SJCRH30 (cell line): ENCODE measurements around the gene HOXC9. TPM values are rescaled to one million over a fixed set of nuclear protein-coding genes. Genes with fewer than 3 reads are reported as not detected.

Experiments used
- DNase-seq, 2 experiments: peaks; one replicate each; pipeline ENCODE4 v3.0.0-alpha.2; 2015 to 2020
- H3K27ac ChIP-seq: fragments of 250-450 bp; sonication (Bioruptor Pico); 2 replicates; pipeline ENCODE4 v1.5.1; 2020; ENCODE audit warnings: mild to moderate bottlenecking, moderate library complexity
- H3K27me3 ChIP-seq: fragments of 250-450 bp; sonication (Bioruptor Pico); 2 replicates; pipeline ENCODE4 v1.5.1; 2020; ENCODE audit warnings: mild to moderate bottlenecking, moderate library complexity
- H3K36me3 ChIP-seq: fragments of 250-450 bp; sonication (Bioruptor Pico); 2 replicates; pipeline ENCODE4 v1.5.1; 2020; ENCODE audit warnings: mild to moderate bottlenecking, moderate library complexity
- H3K4me1 ChIP-seq: fragments of 250-450 bp; sonication (Bioruptor Pico); 2 replicates; pipeline ENCODE4 v1.5.1; 2020; ENCODE audit warnings: mild to moderate bottlenecking, moderate library complexity
- H3K4me3 ChIP-seq: fragments of 250-450 bp; sonication (Bioruptor Pico); 2 replicates; pipeline ENCODE4 v1.5.1; 2020; ENCODE audit warnings: mild to moderate bottlenecking, moderate library complexity
- H3K9me3 ChIP-seq: fragments of 250-450 bp; sonication (Bioruptor Pico); replicated peaks from 2 replicates; pipeline ENCODE4 v1.5.1; 2020; ENCODE audit warnings: mild to moderate bottlenecking, moderate library complexity
- total RNA-seq: library from RNA; depleted of rRNA; stranded (reverse); fragments of >200 nt; shearing (Covaris generic); gene quantifications from 2 replicates; pipeline ENCODE4 v1.2.3, GENCODE V29; 2014

Gene HOXC9
- total RNA-seq, 1 experiment from 2014 or later: 5.6 TPM

DNA sequence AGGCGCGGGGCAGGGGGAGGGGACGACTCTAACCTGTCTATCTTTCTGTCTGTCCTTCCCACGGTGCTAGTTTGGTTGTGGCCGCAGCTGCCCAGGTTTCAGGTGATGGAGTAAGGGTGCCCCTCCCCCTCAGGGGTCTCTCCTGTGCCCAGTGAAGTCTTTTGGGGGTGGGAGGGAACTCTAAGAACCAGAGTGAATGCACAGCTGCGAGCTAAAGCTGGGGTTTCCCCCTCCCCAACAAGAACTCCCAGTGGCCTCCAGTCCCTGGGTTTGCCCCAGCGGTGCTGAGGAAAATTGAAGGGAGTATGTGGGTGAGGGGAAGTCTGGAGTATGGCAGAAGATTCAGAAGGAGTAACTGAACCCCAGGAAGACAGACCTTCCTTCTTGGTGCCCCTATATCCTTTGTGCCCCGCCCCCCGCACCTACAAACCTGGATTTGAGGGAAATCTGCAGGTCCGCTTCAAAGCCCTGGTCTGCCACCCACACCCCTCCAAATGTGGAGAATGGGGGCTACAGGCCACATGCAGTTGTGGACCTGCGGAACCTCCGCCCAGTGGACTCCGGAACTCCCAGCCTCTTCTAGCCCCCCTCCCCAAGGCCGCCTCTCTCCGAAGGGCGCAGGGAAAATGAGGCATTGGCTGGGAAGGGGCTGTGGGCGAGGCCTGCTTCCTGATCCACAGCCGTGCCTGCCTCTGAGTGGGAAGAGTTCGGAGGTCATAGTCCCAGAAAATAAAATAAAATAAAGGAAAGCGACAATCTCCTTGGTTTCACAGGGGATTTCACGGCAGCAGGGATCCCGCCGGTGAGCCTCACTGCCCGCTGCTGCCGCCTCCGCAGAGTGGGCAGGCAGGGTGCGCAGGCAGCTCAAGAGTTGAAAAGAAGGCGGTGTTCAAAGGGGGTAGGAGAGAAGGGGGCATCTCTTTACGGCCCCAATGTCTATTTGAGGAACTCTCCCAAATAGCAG, 3.4 kb upstream of the HOXC9 start:
- H3K27me3 ChIP-seq: peaks cover 6% of the 10 kb centered on the region; the same call in 1 of the 2 replicates
- no peaks in the 10 kb centered on the region for H3K36me3 ChIP-seq
- DNase-seq: no peak
- H3K4me1 ChIP-seq: no peaks in the 10 kb centered on the region
- H3K27ac ChIP-seq: peak overlapping the region; percentile 80; the same call in 1 of the 2 replicates
- no peaks in the 10 kb centered on the region for H3K9me3 ChIP-seq
- peak overlapping the region; percentile 62 for H3K4me3 ChIP-seq

DNA sequence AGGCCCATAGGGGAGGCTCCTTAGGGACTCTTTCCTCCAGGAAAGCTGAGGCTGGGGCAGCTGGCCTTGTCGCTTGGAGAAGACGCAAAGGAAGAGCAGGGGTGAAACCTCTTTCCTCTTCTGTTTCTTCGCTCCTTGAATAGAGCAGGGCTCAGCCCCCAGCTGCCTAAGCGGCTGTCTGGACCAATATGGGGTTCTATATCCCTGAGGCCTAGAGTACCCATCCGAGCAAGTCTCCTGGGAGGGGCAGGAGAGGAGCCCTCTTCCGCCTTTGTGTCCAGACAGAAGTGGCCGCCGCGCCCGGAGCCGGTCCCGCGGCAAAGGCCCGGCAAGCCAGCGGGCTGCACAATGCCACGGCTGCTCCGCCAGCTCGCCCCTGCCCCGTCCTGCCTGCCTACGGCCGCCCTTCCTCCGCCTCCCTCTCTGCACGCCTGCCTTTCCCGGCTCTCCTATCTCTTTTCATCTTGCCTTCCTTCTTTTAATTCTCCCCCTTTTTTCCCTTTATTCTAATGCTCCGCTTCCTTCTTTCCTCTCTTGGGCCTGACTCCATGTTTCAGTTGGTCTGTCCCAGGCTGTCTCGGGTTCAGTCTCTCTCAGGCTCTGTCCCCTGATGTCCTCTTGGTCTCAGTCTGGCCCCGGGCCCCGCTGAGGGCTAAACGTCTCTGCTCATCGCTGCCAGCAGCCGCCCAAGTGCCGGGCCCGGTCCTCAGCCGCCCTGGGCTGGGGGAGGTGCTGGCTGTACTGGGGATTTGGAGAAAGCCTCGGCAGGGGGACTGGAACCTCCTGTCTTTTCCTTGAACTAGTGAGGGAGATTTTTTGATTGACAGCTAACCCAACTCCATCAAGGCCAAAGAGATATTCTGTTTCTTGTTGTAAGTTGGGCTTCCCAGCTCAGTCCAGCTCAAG, 2.5 kb upstream of the HOXC9 start:
- Histone ChIP-seq H3K4me3 (no peak overlapping the region), H3K27ac (no peak overlapping the region), H3K27me3 (no peaks in the 10 kb centered on the region; the same call in 1 of the 2 replicates), H3K4me1 (no peaks in the 10 kb centered on the region), H3K36me3 (no peaks in the 10 kb centered on the region), H3K9me3 (no peaks in the 10 kb centered on the region)
- no peak for DNase-seq

GRCh38 chr12:53998110-53998899, 1.7 kb upstream of the HOXC9 start:
- Histone ChIP-seq H3K36me3 (no peaks in the 10 kb centered on the region), H3K9me3 (no peaks in the 10 kb centered on the region), H3K27ac (no peak overlapping the region), H3K27me3 (no peaks in the 10 kb centered on the region), H3K4me3 (no peak overlapping the region), H3K4me1 (no peaks in the 10 kb centered on the region)
- DNase-seq: no peak

DNA sequence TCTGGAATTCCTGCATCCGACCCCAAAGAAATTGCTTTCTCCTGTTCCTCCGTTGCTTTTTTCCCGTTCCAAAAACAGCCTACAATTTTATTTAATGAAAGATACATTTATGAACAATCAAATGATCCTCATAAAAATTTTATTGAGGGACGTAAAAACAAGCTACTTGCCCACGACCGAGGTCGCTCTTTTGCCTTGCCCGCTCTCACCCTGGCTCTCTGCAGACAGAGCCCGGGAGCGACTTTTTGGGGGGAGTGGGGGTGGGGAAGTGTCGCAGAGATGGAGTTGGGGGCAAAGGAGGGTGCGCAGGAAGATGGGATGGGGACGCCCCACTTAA, 1.1 kb upstream of the HOXC9 start:
- Histone ChIP-seq H3K4me1 (no peaks in the 10 kb centered on the region), H3K4me3 (no peak overlapping the region), H3K27me3 (no peaks in the 10 kb centered on the region), H3K27ac (no peak overlapping the region), H3K9me3 (no peaks in the 10 kb centered on the region), H3K36me3 (no peaks in the 10 kb centered on the region)
- DNase-seq: no peak

GRCh38 chr12:53999559-54000115, 324 bp upstream of the HOXC9 start:
- Histone ChIP-seq H3K4me3 (peak overlapping the region; percentile 73), H3K27me3 (no peaks in the 10 kb centered on the region), H3K27ac (peak overlapping the region; percentile 62), H3K9me3 (no peaks in the 10 kb centered on the region), H3K36me3 (no peaks in the 10 kb centered on the region), H3K4me1 (no peaks in the 10 kb centered on the region)
- peak; percentile 75 to 79 for DNase-seq

DNA sequence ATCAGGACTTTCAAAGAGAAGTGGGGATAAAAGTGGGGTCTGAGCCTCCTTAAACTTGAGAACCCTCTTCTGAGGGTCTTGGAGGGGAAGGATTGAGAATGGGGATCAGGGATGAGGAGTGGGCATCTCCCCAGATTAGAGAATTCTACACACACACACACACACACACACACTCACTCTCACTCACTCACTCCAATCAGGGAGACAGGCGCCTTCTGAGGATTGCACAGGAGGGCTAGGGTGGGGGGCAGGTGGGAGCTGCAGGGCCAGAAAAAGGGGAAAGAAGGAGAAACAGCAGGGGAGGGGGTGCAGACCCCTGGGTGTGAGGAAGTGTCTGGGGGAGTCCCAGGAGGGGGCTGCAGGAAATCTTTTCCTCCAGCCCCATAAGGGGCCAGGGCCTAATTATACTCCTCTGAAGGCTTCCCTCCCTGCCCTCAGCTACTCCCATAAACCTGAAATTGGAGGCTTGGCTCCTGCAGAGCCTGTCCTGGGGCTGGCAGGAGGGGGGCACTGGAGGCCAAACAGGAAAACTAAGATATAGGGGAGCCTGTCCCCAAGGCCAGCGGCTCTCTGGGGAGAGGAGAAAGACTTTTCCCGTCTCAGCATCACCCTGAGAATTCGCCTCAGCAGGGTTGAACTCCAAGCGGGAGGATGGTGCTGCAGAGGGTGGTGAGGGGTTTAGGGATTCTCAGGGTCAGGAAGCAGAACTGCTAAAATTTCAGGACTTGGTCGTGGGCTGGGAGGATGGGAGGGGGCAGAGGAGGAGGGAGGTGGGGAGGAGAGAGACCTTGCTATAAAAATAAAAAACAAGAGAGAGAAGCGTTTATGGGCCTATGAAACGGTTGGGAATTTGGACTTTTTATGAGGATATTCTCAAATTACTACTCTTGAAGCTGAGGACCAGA, 1.6 kb downstream of the HOXC9 start:
- Histone ChIP-seq H3K27ac (no peak overlapping the region), H3K4me1 (no peaks in the 10 kb centered on the region), H3K36me3 (no peaks in the 10 kb centered on the region), H3K4me3 (peak overlapping the region; percentile 73; the same call in 1 of the 2 replicates), H3K9me3 (no peaks in the 10 kb centered on the region), H3K27me3 (peaks cover 5% of the 10 kb centered on the region)
- DNase-seq: no peak

GRCh38 chr12:54002278-54002914, 2.4 kb downstream of the HOXC9 start:
- Histone ChIP-seq H3K9me3 (no peaks in the 10 kb centered on the region), H3K4me1 (no peaks in the 10 kb centered on the region), H3K27ac (no peak overlapping the region), H3K27me3 (peaks cover 14% of the 10 kb centered on the region), H3K4me3 (no peak overlapping the region), H3K36me3 (no peaks in the 10 kb centered on the region)
- no peak for DNase-seq

DNA sequence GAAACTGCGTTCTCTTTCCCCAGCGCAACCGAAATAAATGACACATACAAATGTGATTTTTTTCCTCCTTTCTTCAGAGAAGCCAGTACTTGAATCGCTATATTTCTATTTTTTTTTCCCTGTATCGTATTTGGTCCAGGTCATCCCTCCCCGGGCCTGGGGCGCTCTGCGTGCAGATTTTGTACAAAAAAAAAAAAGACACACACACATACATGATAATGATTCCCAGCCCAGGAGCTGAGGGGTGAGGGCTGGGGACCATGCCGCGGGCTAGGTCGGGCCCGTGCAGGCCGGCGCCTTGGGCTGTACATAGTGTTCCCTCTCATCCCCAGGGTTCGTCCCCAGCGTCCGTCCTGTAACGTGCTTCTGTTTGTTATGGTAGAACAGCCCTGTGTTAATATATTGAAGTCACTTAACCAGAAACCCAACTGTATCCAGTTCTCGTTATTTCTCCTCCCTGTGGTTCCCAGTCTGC, 3.0 kb downstream of the HOXC9 start:
- Histone ChIP-seq H3K9me3 (no peaks in the 10 kb centered on the region), H3K27me3 (peaks cover 19% of the 10 kb centered on the region), H3K36me3 (no peaks in the 10 kb centered on the region), H3K4me1 (no peaks in the 10 kb centered on the region), H3K27ac (no peak overlapping the region), H3K4me3 (no peak overlapping the region)
- no peak for DNase-seq

GRCh38 chr12:54003625-54004024, 3.7 kb downstream of the HOXC9 start:
- Histone ChIP-seq H3K36me3 (no peaks in the 10 kb centered on the region), H3K4me1 (no peaks in the 10 kb centered on the region), H3K27me3 (peaks cover 24% of the 10 kb centered on the region), H3K4me3 (no peak overlapping the region), H3K27ac (no peak overlapping the region), H3K9me3 (no peaks in the 10 kb centered on the region)
- no peak for DNase-seq

DNA sequence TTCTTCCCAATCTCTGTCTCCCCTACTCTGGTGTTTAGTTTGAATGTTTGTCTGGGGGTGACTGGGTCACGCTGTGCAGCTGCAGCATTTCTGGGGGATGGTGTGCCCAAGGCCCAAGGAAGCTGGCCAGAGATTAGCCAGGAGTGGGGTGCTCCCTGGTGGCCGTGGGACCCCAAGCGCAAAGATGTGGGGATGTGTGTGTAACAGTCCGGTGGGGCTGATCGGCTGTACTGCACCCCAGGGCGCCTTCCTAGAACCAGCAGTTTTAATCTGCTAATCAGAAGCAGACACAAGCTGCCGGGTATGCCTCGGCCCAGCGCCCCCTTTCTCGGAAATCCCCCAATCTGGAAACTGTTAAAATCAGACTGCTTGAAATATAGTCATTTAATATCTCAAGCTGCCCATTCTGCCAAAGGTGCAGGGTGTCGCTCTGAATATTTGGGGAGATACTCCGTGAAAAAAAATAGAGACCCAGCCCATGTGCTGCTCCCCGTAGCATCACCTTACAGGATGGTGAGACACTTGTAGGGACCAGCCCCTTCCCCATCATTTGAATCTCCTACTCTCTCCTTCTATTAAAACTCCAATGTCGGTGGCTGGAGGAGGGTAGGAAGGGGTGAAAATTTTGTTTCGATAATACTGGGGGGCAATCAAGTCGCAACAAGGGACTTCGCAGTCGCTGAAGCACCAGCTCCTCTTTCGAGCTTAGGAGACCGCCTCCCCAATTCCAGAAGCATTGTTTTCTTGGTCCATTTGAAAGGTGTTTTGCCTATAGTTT, 4.3 kb downstream of the HOXC9 start:
- no peak overlapping the region for H3K4me3 ChIP-seq
- H3K9me3 ChIP-seq: no peaks in the 10 kb centered on the region
- H3K4me1 ChIP-seq: no peaks in the 10 kb centered on the region
- H3K36me3 ChIP-seq: no peaks in the 10 kb centered on the region
- H3K27ac ChIP-seq: no peak overlapping the region
- peaks cover 26% of the 10 kb centered on the region for H3K27me3 ChIP-seq
- DNase-seq: no peak

DNA sequence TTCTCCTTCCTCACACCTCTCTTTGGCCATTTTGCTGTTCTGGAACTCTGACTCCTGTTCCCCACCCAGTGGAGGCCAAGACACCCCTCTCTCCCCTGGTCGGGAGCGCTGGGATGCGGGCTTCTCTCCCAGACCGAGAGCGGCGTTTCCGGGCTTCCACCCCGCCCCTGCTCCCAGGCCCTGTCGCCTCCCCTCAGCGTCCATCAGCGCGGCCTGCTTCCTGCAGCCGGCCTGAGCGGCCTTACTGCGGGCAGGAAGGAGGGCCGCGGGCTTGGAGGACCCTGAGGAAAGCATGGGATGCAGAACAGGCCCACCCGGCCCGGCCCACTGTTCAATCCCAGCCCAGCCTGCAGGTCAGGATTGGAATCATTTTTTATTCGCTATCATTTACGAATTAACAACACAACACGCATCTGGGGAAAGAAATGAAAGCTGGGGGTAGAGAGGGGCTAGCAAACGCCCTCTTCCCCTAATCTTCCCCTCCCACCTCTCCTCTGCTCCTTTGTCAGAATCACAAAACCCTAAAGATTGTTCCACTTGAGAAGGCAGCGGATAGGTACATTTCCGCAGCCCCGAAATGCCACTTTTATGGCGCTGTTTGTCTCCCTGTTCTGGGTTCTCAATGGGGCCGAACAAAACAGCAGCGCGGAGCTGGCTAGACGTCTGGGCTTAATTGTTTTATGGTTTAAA, 5.0 kb downstream of the HOXC9 start:
- no peaks in the 10 kb centered on the region for H3K36me3 ChIP-seq
- H3K4me1 ChIP-seq: no peaks in the 10 kb centered on the region
- DNase-seq: no peak
- H3K9me3 ChIP-seq: no peaks in the 10 kb centered on the region
- H3K27ac ChIP-seq: no peak overlapping the region
- H3K4me3 ChIP-seq: no peak overlapping the region
- peaks cover 34% of the 10 kb centered on the region for H3K27me3 ChIP-seq

DNA sequence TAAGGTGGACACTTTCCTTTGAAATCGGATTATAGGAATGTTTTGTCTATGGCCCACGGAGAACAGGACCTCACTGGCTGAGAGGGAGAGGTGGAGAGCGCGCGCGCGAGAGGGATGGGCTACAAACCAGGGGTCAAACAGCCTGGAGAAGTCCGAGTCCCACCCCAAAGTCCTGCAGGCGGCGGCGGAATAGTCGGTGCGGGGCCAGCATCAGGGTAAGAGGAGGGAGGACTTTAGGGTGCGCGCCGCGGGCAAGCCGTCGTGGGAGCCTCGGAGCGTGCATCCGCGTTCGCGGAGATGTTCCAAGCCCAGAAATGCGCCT, 5.5 kb downstream of the HOXC9 start:
- Histone ChIP-seq H3K27me3 (peaks cover 39% of the 10 kb centered on the region), H3K4me3 (no peak overlapping the region), H3K4me1 (no peaks in the 10 kb centered on the region), H3K9me3 (no peaks in the 10 kb centered on the region), H3K27ac (no peak overlapping the region), H3K36me3 (no peaks in the 10 kb centered on the region)
- no peak for DNase-seq
